Lower lobe of right lung (tissue), 2 donors: Measurements from ENCODE around the gene PHF24. TPM values are rescaled to one million over a fixed set of nuclear protein-coding genes. Genes with fewer than 3 reads are reported as not detected.

Experiments used
- ATAC-seq, 2 donors: fragments of 200-7000 bp; cut with Tn5 transposase; one replicate each; pipeline ENCODE4 v1.9.1; 2020 to 2022; ENCODE audit warnings: mild to moderate bottlenecking in 2 of 2, moderate library complexity in 2 of 2
- DNase-seq: peaks from one replicate; pipeline ENCODE4 v3.0.0-alpha.2; 2020
- H3K27ac ChIP-seq: fragments of 200-600 bp; one replicate; pipeline ENCODE4 v1.8.0; 2022
- H3K27me3 ChIP-seq: fragments of 200-600 bp; one replicate; pipeline ENCODE4 v1.8.0; 2022; ENCODE audit warnings: low read depth
- H3K36me3 ChIP-seq: fragments of 200-600 bp; one replicate; pipeline ENCODE4 v1.8.0; 2022; ENCODE audit warnings: mild to moderate bottlenecking
- H3K4me1 ChIP-seq: fragments of 200-600 bp; one replicate; pipeline ENCODE4 v1.8.0; 2022
- H3K4me3 ChIP-seq: fragments of 200-600 bp; one replicate; pipeline ENCODE4 v1.8.0; 2022; ENCODE audit warnings: mild to moderate bottlenecking
- H3K9me3 ChIP-seq: fragments of 200-600 bp; one replicate; pipeline ENCODE4 v1.8.0; 2022
- CTCF ChIP-seq: fragments of 200-600 bp; IDR thresholded peaks from one replicate; pipeline ENCODE4 v1.8.0; 2022; ENCODE audit warnings: antibody characterized with exemption, mild to moderate bottlenecking
- intact Hi-C: fragments of 100-400 bp; cut with DNase I; formaldehyde crosslinking; loops from one replicate; pipeline ENCODE4 v1.11.0; 2022
- total RNA-seq: library from RNA; stranded (reverse); fragmentation: NEBNext Ultra II Directional; extraction: Animal tissue kit (Norgen Biotek cat#: 25700); gene quantifications from one replicate; pipeline ENCODE4 v1.2.1, GENCODE V29; 2021
- donor health status: DM: no; HTN: yes; CAD: no; lungs with severe emphysema.

Gene PHF24
- total RNA-seq, 1 donor from 2014 or later, result 1.3 TPM

DNA sequence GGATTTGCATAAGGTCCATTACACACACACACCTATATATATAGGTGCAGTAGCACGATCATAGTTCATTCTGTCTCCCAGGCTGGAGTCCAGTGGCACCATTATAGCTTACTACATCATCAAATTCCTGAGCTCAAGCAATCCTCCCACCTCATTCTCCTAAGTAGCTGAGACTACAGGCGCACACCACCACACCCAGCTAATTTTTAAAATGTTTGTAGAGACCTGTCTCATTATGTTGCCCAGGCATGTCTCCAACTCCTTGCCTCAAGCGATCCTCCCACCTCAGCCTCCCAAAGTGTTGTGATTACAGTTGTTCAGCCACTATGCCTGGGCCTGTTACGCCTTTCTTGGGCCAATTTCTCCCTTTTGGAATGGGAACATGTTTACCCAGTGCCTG is 71.2 kb downstream of the PHF24 start:
- Histone ChIP-seq H3K27me3 (no peaks in the 10 kb centered on the region), H3K9me3 (no peaks in the 10 kb centered on the region), H3K4me1 (no peaks in the 10 kb centered on the region), H3K36me3 (no peaks in the 10 kb centered on the region), H3K4me3 (no peak overlapping the region), H3K27ac (no peak overlapping the region)
- no peak for ATAC-seq
- intact Hi-C loops, result no loop called here
- TF ChIP-seq CTCF, result no peak
- DNase-seq, result no peak

DNA sequence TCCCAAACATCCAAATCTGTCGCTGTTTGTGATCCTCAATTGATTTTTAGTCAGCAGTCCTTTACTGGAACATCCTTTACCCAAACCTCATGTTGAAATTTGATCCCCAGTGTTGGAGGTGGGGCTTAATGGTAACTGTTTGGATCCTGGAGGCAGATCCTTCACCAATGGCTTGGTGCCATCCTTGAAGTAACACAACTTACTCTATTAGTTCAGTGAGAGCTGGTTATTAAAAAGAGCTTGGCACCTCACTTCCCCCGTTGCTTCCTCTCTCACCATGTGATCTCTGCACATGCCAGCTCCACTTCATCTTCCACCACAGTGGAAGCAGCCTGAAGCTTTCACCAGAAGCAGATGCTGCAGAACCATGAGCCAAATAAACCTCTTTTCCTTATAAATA is 71.8 kb downstream of the PHF24 start:
- H3K4me1 ChIP-seq, result no peaks in the 10 kb centered on the region
- no peak for DNase-seq
- H3K27ac ChIP-seq, result no peak overlapping the region
- no peak for TF ChIP-seq CTCF
- intact Hi-C loops, result no loop called here
- ATAC-seq, result no peak
- H3K9me3 ChIP-seq, result no peaks in the 10 kb centered on the region
- H3K27me3 ChIP-seq, result no peaks in the 10 kb centered on the region
- H3K36me3 ChIP-seq, result no peaks in the 10 kb centered on the region
- H3K4me3 ChIP-seq, result no peak overlapping the region

Other genes starting within 250 kb of the PHF24 start
- gene CCL21, start 248.1 kb upstream of the PHF24 start, total RNA-seq, result 138 TPM
- 6.0 TPM for gene DNAJB5, start 31.5 kb downstream of the PHF24 start, total RNA-seq
- 175 TPM for gene VCP, start 114.3 kb downstream of the PHF24 start, total RNA-seq
- 13.9 TPM for gene FANCG, start 121.7 kb downstream of the PHF24 start, total RNA-seq
- gene PIGO, start 138.3 kb downstream of the PHF24 start, total RNA-seq, result 25.1 TPM
- gene STOML2, start 144.8 kb downstream of the PHF24 start, total RNA-seq, result 59.0 TPM
- 20.3 TPM for gene ATOSB, start 157.6 kb downstream of the PHF24 start, total RNA-seq
- gene UNC13B, start 203.7 kb downstream of the PHF24 start, total RNA-seq, result 87.9 TPM